GM12865 (cell line): ENCODE results near the gene CROCC.

Experiments
- DNase-seq: peaks from one replicate; pipeline ENCODE4 v3.0.0; 2010; ENCODE audit warnings: low read depth
- H3K4me3 ChIP-seq: 2 replicates; pipeline ENCODE4 v1.5.1; 2011; ENCODE audit warnings: mild to moderate bottlenecking, low read depth, low read length, control low read depth
- TF ChIP-seq, protein P1 (sequence below): IDR thresholded peaks from 2 replicates; pipeline ENCODE4 v1.5.1; 2011; ENCODE audit warnings: low read length, control low read depth, low read depth, inconsistent platforms; ENCODE audit not compliant: insufficient read depth; ENCODE audit errors: missing control alignments

Gene CROCC

GRCh38 chr1:16973215-16973614 is 51.5 kb downstream of the CROCC start:
- DNase-seq = no peak
- TF ChIP-seq, protein P1, sequence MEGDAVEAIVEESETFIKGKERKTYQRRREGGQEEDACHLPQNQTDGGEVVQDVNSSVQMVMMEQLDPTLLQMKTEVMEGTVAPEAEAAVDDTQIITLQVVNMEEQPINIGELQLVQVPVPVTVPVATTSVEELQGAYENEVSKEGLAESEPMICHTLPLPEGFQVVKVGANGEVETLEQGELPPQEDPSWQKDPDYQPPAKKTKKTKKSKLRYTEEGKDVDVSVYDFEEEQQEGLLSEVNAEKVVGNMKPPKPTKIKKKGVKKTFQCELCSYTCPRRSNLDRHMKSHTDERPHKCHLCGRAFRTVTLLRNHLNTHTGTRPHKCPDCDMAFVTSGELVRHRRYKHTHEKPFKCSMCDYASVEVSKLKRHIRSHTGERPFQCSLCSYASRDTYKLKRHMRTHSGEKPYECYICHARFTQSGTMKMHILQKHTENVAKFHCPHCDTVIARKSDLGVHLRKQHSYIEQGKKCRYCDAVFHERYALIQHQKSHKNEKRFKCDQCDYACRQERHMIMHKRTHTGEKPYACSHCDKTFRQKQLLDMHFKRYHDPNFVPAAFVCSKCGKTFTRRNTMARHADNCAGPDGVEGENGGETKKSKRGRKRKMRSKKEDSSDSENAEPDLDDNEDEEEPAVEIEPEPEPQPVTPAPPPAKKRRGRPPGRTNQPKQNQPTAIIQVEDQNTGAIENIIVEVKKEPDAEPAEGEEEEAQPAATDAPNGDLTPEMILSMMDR = no peak
- H3K4me3 ChIP-seq = no peak overlapping the region

GRCh38 chr1:16975211-16975610 is 53.5 kb downstream of the CROCC start:
- no peak for DNase-seq
- TF ChIP-seq, protein P1 = no peak
- no peak overlapping the region for H3K4me3 ChIP-seq

GRCh38 chr1:16975838-16976237 is 54.1 kb downstream of the CROCC start:
- TF ChIP-seq, protein P1 = no peak
- no peak overlapping the region for H3K4me3 ChIP-seq
- DNase-seq = no peak

- H3K4me3 ChIP-seq = no peak overlapping the region
- TF ChIP-seq, protein P1 = no peak
- DNase-seq = no peak
Measured at GRCh38 chr1:16976966-16977365, 55.2 kb downstream of the CROCC start.

DNA sequence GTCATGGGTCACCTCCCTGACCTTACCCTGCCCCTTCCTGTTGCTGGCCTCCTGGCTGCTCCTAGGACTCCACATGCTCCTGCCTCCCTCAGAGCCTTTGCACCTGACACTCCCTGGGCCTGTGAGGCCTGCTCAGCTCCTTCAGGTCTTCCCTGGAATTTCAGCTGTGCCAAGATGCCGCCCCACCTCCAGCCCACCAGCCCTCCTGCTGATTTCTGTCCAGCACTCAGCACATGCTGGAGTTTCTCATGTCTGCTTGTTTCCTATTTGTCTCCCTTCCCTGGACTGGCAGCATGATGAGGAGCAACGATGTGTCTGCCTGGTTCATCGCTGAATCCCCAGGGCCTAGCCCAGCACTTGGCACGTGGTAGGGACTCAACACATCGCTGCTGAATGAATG is 55.6 kb downstream of the CROCC start:
- DNase-seq = no peak
- no peak overlapping the region for H3K4me3 ChIP-seq
- TF ChIP-seq, protein P1 = no peak

DNA sequence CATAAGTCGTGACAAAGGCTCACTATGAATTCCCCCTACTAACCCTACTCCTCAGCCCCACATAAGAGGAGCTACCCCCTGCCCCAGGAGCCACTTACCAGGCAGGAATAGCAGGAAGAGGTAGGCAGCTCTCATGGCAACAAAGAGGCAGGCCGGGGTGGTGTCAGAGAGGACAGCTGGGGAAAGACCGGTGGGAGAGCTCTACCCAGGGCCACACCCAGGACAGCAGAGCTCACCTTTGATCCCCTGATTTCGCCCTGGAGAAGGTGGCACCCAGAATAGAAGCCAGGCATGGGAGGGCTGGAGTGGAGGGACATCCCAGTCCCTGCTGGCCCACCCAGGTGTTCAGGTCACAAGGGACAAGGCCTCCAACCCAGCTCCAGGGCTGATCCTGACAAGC is 56.4 kb downstream of the CROCC start:
- no peak overlapping the region for H3K4me3 ChIP-seq
- no peak for DNase-seq
- TF ChIP-seq, protein P1 = no peak
